SK-N-MC (cell line): Measurements from ENCODE around the gene GATA6.

Source experiments
- EZH2 ChIP-seq: fragments of 200-600 bp; sonication (generic); IDR thresholded peaks from one replicate; pipeline ENCODE4 v1.6.1; 2017; ENCODE audit warnings: antibody characterized with exemption
- FOXP2 ChIP-seq: optimal IDR thresholded peaks from 2 replicates; pipeline ENCODE3; 2011; ENCODE audit warnings: mild to moderate bottlenecking, moderate library complexity; ENCODE audit not compliant: insufficient read depth; ENCODE audit errors: extremely low read length, control extremely low read depth

- no peak for TF ChIP-seq EZH2
- TF ChIP-seq FOXP2, result no peak
Observed at GRCh38 chr18:22128954-22129353, 40.4 kb upstream of the GATA6 start.
